ENCODE data around the gene GNA12.

Gene GNA12

DNA sequence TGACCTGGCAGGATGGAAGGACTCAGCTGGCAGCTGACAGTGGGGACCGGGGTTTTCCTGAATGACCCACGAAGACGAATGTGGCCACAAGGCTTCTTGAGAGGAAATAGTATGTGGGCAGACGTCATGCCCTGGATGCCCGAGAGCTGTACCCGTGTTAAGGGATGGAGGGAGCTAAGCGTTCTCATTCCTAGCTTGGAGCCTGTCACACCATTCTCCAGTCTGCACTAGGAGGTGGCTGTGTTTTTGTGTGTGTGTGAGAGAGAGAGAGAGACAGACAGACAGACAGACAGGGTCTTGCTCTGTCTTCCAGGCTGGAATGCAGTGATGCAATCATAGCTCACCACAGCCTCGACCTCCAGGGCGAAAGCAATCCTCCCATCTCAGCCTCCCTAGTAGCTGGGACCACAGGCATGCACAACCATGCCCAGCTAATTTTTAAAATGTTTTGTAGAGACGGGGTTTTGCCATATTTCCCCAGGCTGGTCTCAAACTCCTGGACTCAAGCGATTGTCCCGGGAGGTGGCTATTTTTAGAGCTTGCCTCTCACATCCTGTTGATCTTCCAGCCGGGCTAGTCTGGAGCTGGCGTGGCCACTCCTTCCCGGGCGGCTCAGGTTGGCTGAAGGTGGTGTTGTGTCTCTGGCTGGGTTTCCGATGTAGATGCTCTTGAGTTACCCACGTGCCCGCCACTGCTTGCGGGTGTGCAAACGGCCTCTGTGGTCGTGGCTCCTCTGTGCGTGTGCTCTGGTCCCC, 154.0 kb downstream of the GNA12 start:
- CTCF ChIA-PET = interaction anchor here (1.4 to 3.0 kb wide), 6 partner anchors 9 to 25 kb away, joined by 5 to 17 read pairs (median 10); no protein-coding TSS in a partner anchor
- TF ChIP-seq, protein P1, sequence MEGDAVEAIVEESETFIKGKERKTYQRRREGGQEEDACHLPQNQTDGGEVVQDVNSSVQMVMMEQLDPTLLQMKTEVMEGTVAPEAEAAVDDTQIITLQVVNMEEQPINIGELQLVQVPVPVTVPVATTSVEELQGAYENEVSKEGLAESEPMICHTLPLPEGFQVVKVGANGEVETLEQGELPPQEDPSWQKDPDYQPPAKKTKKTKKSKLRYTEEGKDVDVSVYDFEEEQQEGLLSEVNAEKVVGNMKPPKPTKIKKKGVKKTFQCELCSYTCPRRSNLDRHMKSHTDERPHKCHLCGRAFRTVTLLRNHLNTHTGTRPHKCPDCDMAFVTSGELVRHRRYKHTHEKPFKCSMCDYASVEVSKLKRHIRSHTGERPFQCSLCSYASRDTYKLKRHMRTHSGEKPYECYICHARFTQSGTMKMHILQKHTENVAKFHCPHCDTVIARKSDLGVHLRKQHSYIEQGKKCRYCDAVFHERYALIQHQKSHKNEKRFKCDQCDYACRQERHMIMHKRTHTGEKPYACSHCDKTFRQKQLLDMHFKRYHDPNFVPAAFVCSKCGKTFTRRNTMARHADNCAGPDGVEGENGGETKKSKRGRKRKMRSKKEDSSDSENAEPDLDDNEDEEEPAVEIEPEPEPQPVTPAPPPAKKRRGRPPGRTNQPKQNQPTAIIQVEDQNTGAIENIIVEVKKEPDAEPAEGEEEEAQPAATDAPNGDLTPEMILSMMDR (IDR thresholded peaks at IDR 0.05; ENCODE audit: control extremely low read depth, extremely low read depth, low read depth, missing control alignments) = no peak
- POLR2A ChIA-PET = interaction anchor here (0.6 kb wide), 1 partner anchor 45 kb away, joined by 4 read pairs; no protein-coding TSS in a partner anchor
- DNase-seq (ENCODE audit: extremely low spot score) = no peak

GRCh38 chr7:2689343-2689847, 154.7 kb downstream of the GNA12 start:
- TF ChIP-seq, protein P1 (IDR thresholded peaks at IDR 0.05; ENCODE audit: control extremely low read depth, extremely low read depth, low read depth, missing control alignments) = no peak
- CTCF ChIA-PET = interaction anchor here (1.4 to 3.0 kb wide), 6 partner anchors 8 to 26 kb away, joined by 5 to 17 read pairs (median 10); no protein-coding TSS in a partner anchor
- POLR2A ChIA-PET = no interaction called here

GRCh38 chr7:2688409-2689342, 155.4 kb downstream of the GNA12 start:
- POLR2A ChIA-PET = no interaction called here
- DNase-seq (ENCODE audit: extremely low spot score) = peak; percentile 78
- CTCF ChIA-PET = interaction anchor here (1.2 to 3.8 kb wide), 9 partner anchors 7 to 26 kb away, joined by 3 to 25 read pairs (median 10); no protein-coding TSS in a partner anchor
- TF ChIP-seq, protein P1 (IDR thresholded peaks at IDR 0.05; ENCODE audit: control extremely low read depth, extremely low read depth, low read depth, missing control alignments) = no peak

More at GRCh38 chr7:2689343-2689847, 154.7 kb downstream of the GNA12 start:
- DNase-seq (ENCODE audit: extremely low spot score) = no peak

GRCh38 chr7:2687881-2688318, 156.2 kb downstream of the GNA12 start, which contains the start of gene AMZ1:
TSS of gene AMZ1 (plus strand) at chr7:2688202. CDS start at chr7:2700452, 12,250 bp downstream.
- CTCF ChIA-PET = interaction anchor here (1.0 to 3.8 kb wide), 6 partner anchors 9 to 210 kb away, joined by 3 to 25 read pairs (median 4); no protein-coding TSS in a partner anchor
- no peak for DNase-seq (ENCODE audit: extremely low spot score)
- TF ChIP-seq, protein P1 (IDR thresholded peaks at IDR 0.05; ENCODE audit: control extremely low read depth, extremely low read depth, low read depth, missing control alignments) = no peak
- POLR2A ChIA-PET = no interaction called here

GRCh38 chr7:2687338-2687869, 156.7 kb downstream of the GNA12 start:
- TF ChIP-seq, protein P1 (IDR thresholded peaks at IDR 0.05; ENCODE audit: control extremely low read depth, extremely low read depth, low read depth, missing control alignments) = no peak
- POLR2A ChIA-PET = no interaction called here
- CTCF ChIA-PET = interaction anchor here (1.0 to 3.8 kb wide), 6 partner anchors 10 to 209 kb away, joined by 3 to 25 read pairs (median 4); no protein-coding TSS in a partner anchor
- DNase-seq (ENCODE audit: extremely low spot score) = no peak

Data from GM10248 (cell line).